Neural cell (in vitro differentiated cells): ENCODE measurements around the gene MINDY4. TPM values are rescaled to one million over a fixed set of nuclear protein-coding genes. Genes with fewer than 3 reads are reported as not detected.

Source experiments
- H2AFZ ChIP-seq: fragments of 200-600, 300-800 bp; sonication (generic), shearing (Covaris generic); 2 replicates; pipeline ENCODE4 v1.6.0; 2014; ENCODE audit warnings: low read depth, mild to moderate bottlenecking, antibody characterized with exemption, low read length, moderate library complexity
- H3F3A ChIP-seq: fragments of 200-600 bp; shearing (Covaris generic); 2 replicates; pipeline ENCODE4 v1.6.1; 2016; ENCODE audit warnings: mild to moderate bottlenecking, moderate library complexity, mixed read lengths, antibody characterized with exemption, low read length; ENCODE audit not compliant: insufficient read depth, poor library complexity, severe bottlenecking
- H3K27ac ChIP-seq: fragments of 200-600, 300-800 bp; sonication (generic), shearing (Covaris generic); 2 replicates; pipeline ENCODE4 v1.5.1; 2014; ENCODE audit warnings: mild to moderate bottlenecking, low read length, moderate library complexity
- H3K27me3 ChIP-seq: fragments of 300-800, 200-600 bp; sonication (generic), shearing (Covaris generic); 2 replicates; pipeline ENCODE4 v1.6.0; 2014; ENCODE audit warnings: mild to moderate bottlenecking, low read depth, low read length, moderate library complexity; ENCODE audit not compliant: insufficient read depth
- H3K36me3 ChIP-seq: fragments of 300-800, 200-600 bp; sonication (generic), shearing (Covaris generic); 2 replicates; pipeline ENCODE4 v1.5.1; 2014; ENCODE audit warnings: mild to moderate bottlenecking, antibody characterized with exemption, low read length, moderate library complexity; ENCODE audit not compliant: insufficient read depth
- H3K4me2 ChIP-seq: fragments of 300-800, 200-600 bp; sonication (generic), shearing (Covaris generic); 2 replicates; pipeline ENCODE4 v1.6.0; 2014; ENCODE audit warnings: mild to moderate bottlenecking, low read length
- H3K4me3 ChIP-seq: fragments of 300-800, 200-600 bp; sonication (generic), shearing (Covaris generic); 2 replicates; pipeline ENCODE4 v1.5.1; 2014; ENCODE audit warnings: mild to moderate bottlenecking, low read length, moderate library complexity
- H3K79me2 ChIP-seq: fragments of 200-600 bp; shearing (Covaris generic); replicated peaks from 2 replicates; pipeline ENCODE4 v1.6.0; 2014; ENCODE audit warnings: mild to moderate bottlenecking, low read length, moderate library complexity; ENCODE audit not compliant: insufficient read depth
- H3K9ac ChIP-seq: fragments of 300-800, 200-600 bp; sonication (generic), shearing (Covaris generic); 2 replicates; pipeline ENCODE4 v1.6.1; 2016; ENCODE audit warnings: mild to moderate bottlenecking, low read length, mixed read lengths
- H3K9me2 ChIP-seq: fragments of 200-600 bp; shearing (Covaris generic); 2 replicates; pipeline ENCODE4 v1.6.1; 2016; ENCODE audit warnings: mild to moderate bottlenecking, low read length, mixed read lengths; ENCODE audit not compliant: insufficient read depth
- H3K9me3 ChIP-seq: fragments of 200-600, 300-800 bp; sonication (generic), shearing (Covaris generic); 2 replicates; pipeline ENCODE4 v1.6.1; 2016; ENCODE audit warnings: mild to moderate bottlenecking, mixed run types, low read length, moderate library complexity, mixed read lengths
- H4K20me1 ChIP-seq: fragments of 200-600 bp; shearing (Covaris generic); 2 replicates; pipeline ENCODE4 v1.6.1; 2016; ENCODE audit warnings: mild to moderate bottlenecking, mixed run types; ENCODE audit not compliant: insufficient read depth
- CTCF ChIP-seq: fragments of 450-650 bp; IDR thresholded peaks from 2 replicates; pipeline ENCODE4 v1.5.1; 2014; ENCODE audit warnings: antibody characterized with exemption, mild to moderate bottlenecking, moderate library complexity; ENCODE audit not compliant: poor library complexity, severe bottlenecking
- EP300 ChIP-seq: fragments of 450-650 bp; conservative IDR thresholded peaks from 2 replicates; pipeline ENCODE4 v1.6.1; 2014; ENCODE audit warnings: antibody characterized with exemption, mild to moderate bottlenecking, moderate library complexity; ENCODE audit not compliant: poor library complexity, severe bottlenecking
- EZH2 ChIP-seq: fragments of 200-600, 300-800 bp; shearing (Covaris generic), sonication (generic); IDR thresholded peaks from 2 replicates; pipeline ENCODE4 v1.6.1; 2014; ENCODE audit warnings: antibody characterized with exemption, low read length, borderline replicate concordance, mild to moderate bottlenecking; ENCODE audit not compliant: insufficient read depth, poor library complexity, severe bottlenecking
- MXI1 ChIP-seq: fragments of 450-650 bp; conservative IDR thresholded peaks from 2 replicates; pipeline ENCODE4 v1.6.1; 2014; ENCODE audit warnings: antibody characterized with exemption, mild to moderate bottlenecking; ENCODE audit not compliant: poor library complexity, severe bottlenecking
- POLR2AphosphoS5 ChIP-seq: IDR thresholded peaks from 2 replicates; pipeline ENCODE4 v1.6.1; 2012
- RAD21 ChIP-seq: fragments of 450-650 bp; conservative IDR thresholded peaks from 2 replicates; pipeline ENCODE4 v1.6.1; 2014; ENCODE audit warnings: antibody characterized with exemption, mild to moderate bottlenecking, moderate library complexity
- REST ChIP-seq: IDR thresholded peaks from 2 replicates; pipeline ENCODE4 v1.6.1; 2012; ENCODE audit warnings: borderline replicate concordance
- SMC3 ChIP-seq: fragments of 450-650 bp; conservative IDR thresholded peaks from 2 replicates; pipeline ENCODE4 v1.6.1; 2014; ENCODE audit warnings: antibody characterized with exemption, mild to moderate bottlenecking, moderate library complexity; ENCODE audit not compliant: poor library complexity
- TAF1 ChIP-seq: IDR thresholded peaks from 2 replicates; pipeline ENCODE4 v1.6.1; 2012; ENCODE audit warnings: low read depth
- polyA plus RNA-seq: library from polyadenylated mRNA; depleted of rRNA; stranded (reverse); fragments of >200 nt; gene quantifications from 2 replicates; pipeline ENCODE4 v1.2.3, GENCODE V29; 2014

The MINDY4 gene
- polyA plus RNA-seq, 1 donor from 2014 or later, result 1.0 TPM

GRCh38 chr7:30879139-30880124 lies 108.2 kb downstream of the MINDY4 start:
- Histone ChIP-seq H3K36me3 (no peaks in the 10 kb centered on the region), H3K9me2 (no peaks in the 10 kb centered on the region), H3K9me3 (no peaks in the 10 kb centered on the region), H4K20me1 (no peaks in the 10 kb centered on the region), H3K4me2 (no peak overlapping the region), H3K27me3 (no peaks in the 10 kb centered on the region), H3K9ac (no peak overlapping the region), H3K27ac (no peak overlapping the region), H3F3A (no peaks in the 10 kb centered on the region), H2AFZ (no peak overlapping the region), H3K79me2 (no peaks in the 10 kb centered on the region), H3K4me3 (no peak overlapping the region)
- TF ChIP-seq EP300 (no peak), CTCF (no peak), MXI1 (no peak), EZH2 (no peak), POLR2AphosphoS5 (no peak), SMC3 (no peak), REST (no peak), RAD21 (no peak), TAF1 (no peak)

- Histone ChIP-seq H3K9ac (no peak overlapping the region), H3K9me2 (no peaks in the 10 kb centered on the region), H3K27me3 (no peaks in the 10 kb centered on the region), H3K27ac (no peak overlapping the region), H2AFZ (no peak overlapping the region), H3K4me3 (no peak overlapping the region), H3F3A (no peaks in the 10 kb centered on the region), H3K4me2 (no peak overlapping the region), H3K79me2 (no peaks in the 10 kb centered on the region), H4K20me1 (no peaks in the 10 kb centered on the region), H3K36me3 (no peaks in the 10 kb centered on the region), H3K9me3 (no peaks in the 10 kb centered on the region)
- no peak for TF ChIP-seq SMC3
- no peak for TF ChIP-seq CTCF
- no peak for TF ChIP-seq EZH2
- no peak for TF ChIP-seq TAF1
- TF ChIP-seq REST, result no peak
- no peak for TF ChIP-seq EP300
- no peak for TF ChIP-seq MXI1
- no peak for TF ChIP-seq POLR2AphosphoS5
- no peak for TF ChIP-seq RAD21
Measured at GRCh38 chr7:30880125-30880720, 109.0 kb downstream of the MINDY4 start.
